Caco-2 (cell line): Measurements from ENCODE around the gene HMG20A. TPM values are rescaled to one million over a fixed set of nuclear protein-coding genes. Genes with fewer than 3 reads are reported as not detected.

ENCODE experiments used
- BruUV-seq: library from RNA; stranded (reverse); fragments of 400-500 nt; replicated peaks from 2 replicates; lab custom pipeline; 2021; lab: Mats Ljungman, UMichigan
- CTCF ChIA-PET: fragments of 300-600 bp; sonication (Branson Sonifier 250); formaldehyde crosslinking; loops from one replicate; lab custom pipeline; 2022; ENCODE audit warnings: antibody characterized with exemption; lab: Charles Lee
- POLR2A ChIA-PET: fragments of 300-600 bp; sonication (Branson Sonifier 250); formaldehyde crosslinking; loops from one replicate; lab custom pipeline; 2022; ENCODE audit warnings: antibody characterized with exemption; lab: Charles Lee
- DNase-seq, 2 experiments: peaks; one replicate each; pipeline versions ENCODE4 v3.0.0 to v3.0.0-alpha.2; 2020 to 2022
- H3K27me3 ChIP-seq: replicated peaks from 2 replicates; pipeline ENCODE4 v1.6.0; 2011; ENCODE audit warnings: low read length; ENCODE audit not compliant: control insufficient read depth, insufficient read depth
- H3K36me3 ChIP-seq: 2 replicates; pipeline ENCODE4 v1.5.1; 2011; ENCODE audit warnings: low read length; ENCODE audit not compliant: control insufficient read depth, insufficient read depth
- H3K4me1 ChIP-seq: fragments of 250-450 bp; sonication (Bioruptor Pico); 2 replicates; pipeline ENCODE4 v1.5.1; 2020; ENCODE audit warnings: mild to moderate bottlenecking
- H3K4me3 ChIP-seq: 2 replicates; pipeline ENCODE4 v1.5.1; 2011; ENCODE audit warnings: low read depth, mild to moderate bottlenecking, control low read depth, low read length
- H3K9me3 ChIP-seq: fragments of 250-450 bp; sonication (Bioruptor Pico); 2 replicates; pipeline ENCODE4 v1.5.1; 2020; ENCODE audit warnings: mild to moderate bottlenecking, moderate library complexity
- H3K27ac Mint-ChIP-seq: one replicate; pipeline ENCODE4 v1.8.0; 2022; ENCODE audit warnings: mixed read lengths; ENCODE audit not compliant: unreplicated experiment
- H3K27me3 Mint-ChIP-seq: one replicate; pipeline ENCODE4 v1.8.0; 2022; ENCODE audit warnings: mixed read lengths; ENCODE audit not compliant: insufficient read depth, unreplicated experiment
- H3K36me3 Mint-ChIP-seq: one replicate; pipeline ENCODE4 v1.8.0; 2022; ENCODE audit warnings: mild to moderate bottlenecking, mixed read lengths; ENCODE audit not compliant: insufficient read depth, unreplicated experiment
- H3K4me1 Mint-ChIP-seq: one replicate; pipeline ENCODE4 v1.8.0; 2022; ENCODE audit warnings: low read depth, mixed read lengths; ENCODE audit not compliant: unreplicated experiment
- H3K4me3 Mint-ChIP-seq: one replicate; pipeline ENCODE4 v1.8.0; 2022; ENCODE audit warnings: mild to moderate bottlenecking, moderate library complexity, mixed read lengths; ENCODE audit not compliant: unreplicated experiment
- H3K9me3 Mint-ChIP-seq: one replicate; pipeline ENCODE4 v1.8.0; 2022; ENCODE audit warnings: mixed read lengths; ENCODE audit not compliant: unreplicated experiment
- CTCF ChIP-seq, 2 experiments: fragments of 200-600 bp in 1 of 2; IDR thresholded peaks; 1 replicate in 1 of 2; 2 replicates in 1 of 2; pipeline versions ENCODE4 v1.5.1 to v1.8.0; 2011 to 2022; ENCODE audit warnings: antibody characterized with exemption in 1 of 2, control low read depth in 1 of 2, inconsistent platforms in 1 of 2, low read depth in 1 of 2, low read length in 1 of 2, mild to moderate bottlenecking in 1 of 2, moderate library complexity in 1 of 2; ENCODE audit not compliant: insufficient read depth in 1 of 2, severe bottlenecking in 1 of 2, unreplicated experiment in 1 of 2
- intact Hi-C: fragments of 100-400 bp; cut with micrococcal nuclease; formaldehyde crosslinking; loops from one replicate; pipeline ENCODE4 v1.10.0; 2022; ENCODE audit not compliant: unreplicated experiment
- total RNA-seq: library from RNA; stranded (reverse); gene quantifications from 2 replicates; pipeline ENCODE4 v1.2.3, GENCODE V29; 2022

The HMG20A gene
- total RNA-seq, 1 experiment from 2014 or later: 34.0 TPM

GRCh38 chr15:77476995-77477394 is 56.3 kb downstream of the HMG20A start:
- Histone ChIP-seq H3K4me1 (no peaks in the 10 kb centered on the region), H3K27me3 (no peaks in the 10 kb centered on the region), H3K9me3 (no peaks in the 10 kb centered on the region), H3K4me3 (no peak overlapping the region), H3K36me3 (peaks cover 3% of the 10 kb centered on the region)
- no TSS peak for BruUV-seq
- Mint-ChIP-seq H3K27ac (no peak overlapping the region), H3K4me3 (no peak overlapping the region), H3K4me1 (no peaks in the 10 kb centered on the region), H3K9me3 (no peaks in the 10 kb centered on the region), H3K36me3 (peaks cover 5% of the 10 kb centered on the region), H3K27me3 (no peaks in the 10 kb centered on the region)
- TF ChIP-seq CTCF (IDR thresholded peaks at IDR 0.05; ENCODE audit: insufficient read depth in 1 of 2, low read depth in 1 of 2, low read length in 1 of 2, severe bottlenecking in 1 of 2, unreplicated experiment in 1 of 2): no peak
- CTCF ChIA-PET: no interaction called here
- intact Hi-C loops: no loop called here
- no peak for DNase-seq
- POLR2A ChIA-PET: no interaction called here

DNA sequence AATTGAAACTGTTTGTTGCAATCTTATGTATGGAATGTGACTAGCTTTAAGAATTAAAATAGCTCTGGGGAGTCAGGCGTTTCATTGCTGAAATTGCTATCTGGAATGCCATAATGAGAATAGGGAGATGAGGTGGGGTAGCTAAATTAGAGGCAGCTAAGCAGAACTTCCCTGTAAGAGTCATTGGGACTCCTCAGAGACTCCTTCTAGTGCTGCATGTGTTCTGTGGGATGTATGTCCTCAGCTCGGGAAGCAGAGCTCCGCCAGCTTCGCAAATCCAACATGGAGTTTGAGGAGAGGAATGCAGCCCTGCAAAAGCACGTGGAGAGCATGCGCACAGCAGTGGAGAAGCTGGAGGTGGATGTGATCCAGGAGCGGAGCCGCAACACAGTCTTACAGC is 57.4 kb downstream of the HMG20A start:
- Histone ChIP-seq H3K9me3 (no peaks in the 10 kb centered on the region), H3K4me3 (no peak overlapping the region), H3K27me3 (no peaks in the 10 kb centered on the region), H3K36me3 (peaks cover 3% of the 10 kb centered on the region), H3K4me1 (no peaks in the 10 kb centered on the region)
- no peak overlapping the region for H3K27ac Mint-ChIP-seq
- CTCF ChIA-PET: interaction anchor here (0.8 kb wide), 1 partner anchor 65 kb away, joined by 3 read pairs; no protein-coding TSS in a partner anchor
- TF ChIP-seq CTCF (IDR thresholded peaks at IDR 0.05; ENCODE audit: insufficient read depth in 1 of 2, low read depth in 1 of 2, low read length in 1 of 2, severe bottlenecking in 1 of 2, unreplicated experiment in 1 of 2): no peak
- POLR2A ChIA-PET: no interaction called here
- H3K27me3 Mint-ChIP-seq: no peaks in the 10 kb centered on the region
- intact Hi-C loops: no loop called here
- H3K9me3 Mint-ChIP-seq: no peaks in the 10 kb centered on the region
- H3K36me3 Mint-ChIP-seq: peaks cover under 1% of the 10 kb centered on the region
- no peak for DNase-seq
- no TSS peak for BruUV-seq
- no peaks in the 10 kb centered on the region for H3K4me1 Mint-ChIP-seq
- H3K4me3 Mint-ChIP-seq: no peak overlapping the region

DNA sequence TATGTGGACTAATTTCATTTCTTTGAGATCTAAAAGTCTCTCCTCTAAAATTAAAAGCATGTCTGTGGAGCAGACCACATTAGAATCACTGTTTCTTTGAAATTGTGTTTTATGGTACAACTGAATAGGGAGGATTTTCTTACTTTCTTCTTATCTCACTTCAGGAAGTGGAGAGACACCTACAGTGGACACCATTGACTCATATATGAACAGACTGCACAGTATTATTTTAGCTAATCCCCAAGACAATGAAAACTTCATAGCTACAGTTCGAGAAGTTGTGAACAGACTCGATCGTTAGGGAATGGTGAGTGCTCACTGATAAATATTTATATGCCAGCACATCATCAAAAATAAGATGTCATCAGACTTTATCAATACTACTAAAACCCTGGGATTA is 58.3 kb downstream of the HMG20A start:
- Mint-ChIP-seq H3K9me3 (no peaks in the 10 kb centered on the region), H3K4me1 (no peaks in the 10 kb centered on the region), H3K27me3 (no peaks in the 10 kb centered on the region), H3K4me3 (no peak overlapping the region), H3K27ac (no peak overlapping the region), H3K36me3 (peaks cover 6% of the 10 kb centered on the region)
- intact Hi-C loops: no loop called here
- Histone ChIP-seq H3K9me3 (no peaks in the 10 kb centered on the region), H3K36me3 (peaks cover 3% of the 10 kb centered on the region), H3K4me1 (no peaks in the 10 kb centered on the region), H3K4me3 (no peak overlapping the region), H3K27me3 (no peaks in the 10 kb centered on the region)
- no peak for DNase-seq
- BruUV-seq: no TSS peak
- ChIA-PET CTCF (no interaction called here), POLR2A (no interaction called here)
- TF ChIP-seq CTCF (IDR thresholded peaks at IDR 0.05; ENCODE audit: insufficient read depth in 1 of 2, low read depth in 1 of 2, low read length in 1 of 2, severe bottlenecking in 1 of 2, unreplicated experiment in 1 of 2): no peak
